ENCODE results near the gene STARD10.
A peak's percentile ranks its signal among the peaks of the same experiment; 100 is the strongest.

Gene STARD10

DNA sequence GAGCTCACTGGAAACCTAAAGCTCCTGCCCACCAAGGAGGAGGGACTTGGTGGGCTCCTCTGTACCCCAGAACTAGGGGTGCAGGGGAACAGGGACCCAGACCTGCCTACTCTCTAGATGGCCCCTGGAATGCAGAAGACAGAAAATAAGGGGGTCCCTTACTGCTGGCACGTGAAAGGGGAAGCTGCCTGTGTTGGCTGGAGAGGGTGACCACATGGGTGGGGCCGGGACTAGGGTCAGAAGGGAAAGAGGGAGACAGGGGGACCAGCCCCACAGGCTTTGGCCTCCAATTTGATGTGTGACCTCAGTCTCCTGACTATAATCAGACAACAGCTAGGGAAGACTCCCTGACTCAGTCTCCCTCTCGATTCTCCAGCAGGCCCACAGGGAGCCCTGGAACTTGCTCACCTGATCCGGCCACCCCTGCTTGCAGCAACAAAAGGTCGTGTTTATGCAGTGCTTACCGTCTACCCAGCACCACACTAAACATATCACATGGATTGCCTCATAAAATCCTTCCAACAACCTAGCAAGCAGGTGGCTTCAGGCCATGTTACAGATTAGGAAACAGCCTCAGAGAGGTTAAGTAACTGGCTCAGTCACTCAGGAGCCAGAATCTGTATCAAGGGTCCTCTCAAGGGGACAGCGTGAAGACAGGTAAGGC lies 51.9 kb downstream of the STARD10 start:
- Histone ChIP-seq H3K27me3 (replicated peaks; ENCODE audit: control insufficient read depth, insufficient read depth, low read length) (no peaks in the 10 kb centered on the region), H3K4me3 (replicated peaks; ENCODE audit: low read depth, low read length) (no peak overlapping the region), H3K36me3 (ENCODE audit: control insufficient read depth, insufficient read depth, low read length) (peaks cover 3% of the 10 kb centered on the region; the same call in 1 of the 2 replicates)
- DNase-seq (ENCODE audit: extremely low read depth, insufficient read length) = no peak
- TF ChIP-seq CTCF (IDR thresholded peaks at IDR 0.05; ENCODE audit: insufficient read depth, low read length, poor library complexity, severe bottlenecking) = no peak

- Histone ChIP-seq H3K36me3 (ENCODE audit: control insufficient read depth, insufficient read depth, low read length) (peaks cover 3% of the 10 kb centered on the region; the same call in 1 of the 2 replicates), H3K4me3 (replicated peaks; ENCODE audit: low read depth, low read length) (no peak overlapping the region), H3K27me3 (replicated peaks; ENCODE audit: control insufficient read depth, insufficient read depth, low read length) (no peaks in the 10 kb centered on the region)
- TF ChIP-seq CTCF (IDR thresholded peaks at IDR 0.05; ENCODE audit: insufficient read depth, low read length, poor library complexity, severe bottlenecking) = no peak
- DNase-seq (ENCODE audit: extremely low read depth, insufficient read length) = peak; percentile 60
Measured at GRCh38 chr11:72741429-72741833, 52.4 kb downstream of the STARD10 start.

- Histone ChIP-seq H3K27me3 (replicated peaks; ENCODE audit: control insufficient read depth, insufficient read depth, low read length) (no peaks in the 10 kb centered on the region), H3K4me3 (replicated peaks; ENCODE audit: low read depth, low read length) (no peak overlapping the region), H3K36me3 (ENCODE audit: control insufficient read depth, insufficient read depth, low read length) (peaks cover 3% of the 10 kb centered on the region; the same call in 1 of the 2 replicates)
- no peak for DNase-seq (ENCODE audit: extremely low read depth, insufficient read length)
- no peak for TF ChIP-seq CTCF (IDR thresholded peaks at IDR 0.05; ENCODE audit: insufficient read depth, low read length, poor library complexity, severe bottlenecking)
Measured at GRCh38 chr11:72740562-72741428, 53.1 kb downstream of the STARD10 start.

DNA sequence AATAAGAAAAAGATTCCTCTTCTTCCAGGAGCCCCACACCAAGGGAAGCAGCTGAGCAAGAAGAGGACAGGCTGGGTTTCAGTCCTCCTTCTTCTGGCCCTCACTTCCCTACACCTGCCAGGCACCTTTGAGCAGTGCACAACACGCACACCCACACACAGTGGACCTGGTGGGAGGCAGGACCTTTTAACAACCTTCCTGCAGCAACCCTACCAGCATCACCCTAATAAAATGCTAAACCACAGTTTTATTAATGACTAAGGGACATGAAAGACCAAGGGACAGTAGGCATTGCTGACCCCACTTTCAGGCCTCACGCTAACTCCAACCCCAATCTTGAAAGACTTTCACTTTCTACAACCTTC lies 53.8 kb downstream of the STARD10 start:
- H3K36me3 ChIP-seq (ENCODE audit: control insufficient read depth, insufficient read depth, low read length) = no peaks in the 10 kb centered on the region; the same call in 1 of the 2 replicates

More for the DNA sequence above, 53.8 kb downstream of the STARD10 start:
- no peaks in the 10 kb centered on the region for H3K27me3 ChIP-seq (replicated peaks; ENCODE audit: control insufficient read depth, insufficient read depth, low read length)
- H3K4me3 ChIP-seq (replicated peaks; ENCODE audit: low read depth, low read length) = peak overlapping the region; percentile 14; the same call in 1 of the 2 replicates
- no peak for TF ChIP-seq CTCF (IDR thresholded peaks at IDR 0.05; ENCODE audit: insufficient read depth, low read length, poor library complexity, severe bottlenecking)
- no peak for DNase-seq (ENCODE audit: extremely low read depth, insufficient read length)

Measured in GM06990 (cell line).